HepG2 (cell line): ENCODE results near the gene LTBR. TPM values are rescaled to one million over a fixed set of nuclear protein-coding genes. Genes with fewer than 3 reads are reported as not detected.

ENCODE experiments used
- FOXA1 ChIP-seq, 2 experiments: fragments of 450-650 bp in 1 of 2; sonication (generic) in 1 of 2; formaldehyde crosslinking in 1 of 2; IDR thresholded peaks; 2 replicates each; pipeline versions ENCODE4 v1.4.0 to v1.6.1; 2016 to 2020; ENCODE audit warnings: missing genetic modification reagents in 1 of 2
- KLF12 ChIP-seq: sonication (generic); formaldehyde crosslinking; IDR thresholded peaks from 2 replicates; pipeline ENCODE4 v1.4.0; 2020; ENCODE audit warnings: missing genetic modification reagents, borderline replicate concordance
- MLLT10 ChIP-seq: sonication (generic); formaldehyde crosslinking; IDR thresholded peaks from 2 replicates; pipeline ENCODE4 v1.4.0; 2020; ENCODE audit warnings: missing genetic modification reagents
- SAFB2 ChIP-seq: sonication (generic); formaldehyde crosslinking; IDR thresholded peaks from 2 replicates; pipeline ENCODE4 v1.5.1; 2020; ENCODE audit warnings: missing genetic modification reagents, low read depth, mild to moderate bottlenecking, borderline replicate concordance
- XBP1 ChIP-seq: sonication (generic); formaldehyde crosslinking; IDR thresholded peaks from 2 replicates; pipeline ENCODE4 v1.5.0; 2020; ENCODE audit warnings: missing genetic modification reagents
- ZNF232 ChIP-seq: sonication (generic); formaldehyde crosslinking; IDR thresholded peaks from 2 replicates; pipeline ENCODE4 v1.4.0; 2020; ENCODE audit warnings: missing genetic modification reagents, borderline replicate concordance
- ZNF33B ChIP-seq: sonication (generic); formaldehyde crosslinking; IDR thresholded peaks from 2 replicates; pipeline ENCODE4 v1.5.1; 2020; ENCODE audit warnings: mild to moderate bottlenecking, missing genetic modification reagents
- ZNF605 ChIP-seq: sonication (generic); formaldehyde crosslinking; IDR thresholded peaks from 2 replicates; pipeline ENCODE4 v1.8.0; 2022; ENCODE audit warnings: mild to moderate bottlenecking, missing genetic modification reagents
- ZNF780A ChIP-seq: sonication (generic); formaldehyde crosslinking; IDR thresholded peaks from 2 replicates; pipeline ENCODE4 v1.8.0; 2022; ENCODE audit warnings: mild to moderate bottlenecking, missing genetic modification reagents, moderate library complexity
- polyA plus RNA-seq, 8 experiments: library from polyadenylated mRNA; depleted of rRNA in 3 of 8; stranded (reverse) in 7 of 8; unstranded in 1 of 8; fragments of >200 nt; fragmentation: Illumina TruSeq in 4 of 8; extraction: Trizol in 4 of 8; gene quantifications; 2 replicates each; pipeline versions ENCODE4 v1.2.1 to v1.2.3, GENCODE V29; 2011 to 2016; ENCODE audit warnings: low read depth in 4 of 8, missing spikeins in 1 of 8, mixed read lengths in 1 of 8; ENCODE audit not compliant: insufficient read depth in 1 of 8
- total RNA-seq, 5 experiments: library from RNA; depleted of rRNA; stranded (reverse); fragments of >200 nt; fragmentation: Illumina TruSeq; extraction: Trizol; gene quantifications; 2 replicates each; pipeline ENCODE4 v1.2.3, GENCODE V29; 2016; ENCODE audit warnings: low read depth in 1 of 5
- TF ChIP-seq, protein P1 (sequence below): sonication (generic); formaldehyde crosslinking; IDR thresholded peaks from 2 replicates; pipeline ENCODE4 v1.5.1; 2020; ENCODE audit warnings: missing genetic modification reagents, mild to moderate bottlenecking, borderline replicate concordance
- TF ChIP-seq, protein P2 (sequence below): sonication (generic); formaldehyde crosslinking; IDR thresholded peaks from 2 replicates; pipeline ENCODE4 v1.9.0; 2022; ENCODE audit warnings: low read depth, missing genetic modification reagents
- TF ChIP-seq, protein P3 (sequence below): sonication (generic); formaldehyde crosslinking; IDR thresholded peaks from 2 replicates; pipeline ENCODE4 v1.8.0; 2022; ENCODE audit warnings: missing genetic modification reagents, mild to moderate bottlenecking, moderate library complexity, borderline replicate concordance

The LTBR gene
- total and polyA plus RNA-seq, 2 of the 13 experiments (the other 11 are each of a cell fraction or from before 2014, with no cell fraction given), result 31.4 to 34.8 TPM

DNA sequence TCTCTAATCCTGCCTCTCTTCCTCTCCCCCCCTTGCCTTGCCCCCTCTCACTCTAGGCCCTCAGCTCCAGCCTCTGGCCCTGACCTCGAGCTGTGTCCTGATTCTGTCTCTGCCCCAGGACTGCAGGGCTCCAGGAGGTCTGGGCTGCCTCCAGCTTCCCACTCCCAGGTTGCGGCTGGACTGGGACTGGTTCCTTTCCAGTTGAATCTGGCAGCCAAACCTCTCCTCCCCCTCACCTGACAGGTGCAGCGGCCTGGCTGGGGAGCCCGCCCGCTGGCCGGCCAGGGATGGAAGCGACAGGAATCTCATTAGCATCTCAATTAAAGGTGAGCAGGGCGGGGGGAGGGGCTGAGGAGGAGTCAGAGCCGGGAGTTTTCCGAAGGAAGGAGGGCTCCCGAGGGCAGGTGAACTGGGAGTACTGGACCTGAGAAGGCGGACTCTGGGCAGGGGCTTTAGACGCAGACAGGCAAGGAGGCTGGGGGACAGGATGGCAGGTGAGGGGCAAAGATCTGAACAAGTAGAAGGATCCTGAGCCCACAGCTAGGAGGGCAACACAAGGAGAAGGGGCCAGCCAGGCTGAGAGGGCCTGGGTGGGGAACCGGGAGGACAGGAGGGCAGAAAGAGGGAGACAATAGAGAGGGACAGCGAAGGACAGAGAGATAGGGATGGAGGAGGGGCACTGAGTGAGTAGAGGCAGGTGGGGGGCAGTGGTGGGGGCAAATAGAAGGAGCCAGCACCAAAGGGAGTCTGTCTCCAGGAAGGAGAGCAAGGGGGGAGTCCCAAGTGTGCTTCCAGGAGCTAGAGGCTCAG is 8.5 kb upstream of the LTBR start, which contains the start of gene SCNN1A (continued):
- TF ChIP-seq, protein P1, sequence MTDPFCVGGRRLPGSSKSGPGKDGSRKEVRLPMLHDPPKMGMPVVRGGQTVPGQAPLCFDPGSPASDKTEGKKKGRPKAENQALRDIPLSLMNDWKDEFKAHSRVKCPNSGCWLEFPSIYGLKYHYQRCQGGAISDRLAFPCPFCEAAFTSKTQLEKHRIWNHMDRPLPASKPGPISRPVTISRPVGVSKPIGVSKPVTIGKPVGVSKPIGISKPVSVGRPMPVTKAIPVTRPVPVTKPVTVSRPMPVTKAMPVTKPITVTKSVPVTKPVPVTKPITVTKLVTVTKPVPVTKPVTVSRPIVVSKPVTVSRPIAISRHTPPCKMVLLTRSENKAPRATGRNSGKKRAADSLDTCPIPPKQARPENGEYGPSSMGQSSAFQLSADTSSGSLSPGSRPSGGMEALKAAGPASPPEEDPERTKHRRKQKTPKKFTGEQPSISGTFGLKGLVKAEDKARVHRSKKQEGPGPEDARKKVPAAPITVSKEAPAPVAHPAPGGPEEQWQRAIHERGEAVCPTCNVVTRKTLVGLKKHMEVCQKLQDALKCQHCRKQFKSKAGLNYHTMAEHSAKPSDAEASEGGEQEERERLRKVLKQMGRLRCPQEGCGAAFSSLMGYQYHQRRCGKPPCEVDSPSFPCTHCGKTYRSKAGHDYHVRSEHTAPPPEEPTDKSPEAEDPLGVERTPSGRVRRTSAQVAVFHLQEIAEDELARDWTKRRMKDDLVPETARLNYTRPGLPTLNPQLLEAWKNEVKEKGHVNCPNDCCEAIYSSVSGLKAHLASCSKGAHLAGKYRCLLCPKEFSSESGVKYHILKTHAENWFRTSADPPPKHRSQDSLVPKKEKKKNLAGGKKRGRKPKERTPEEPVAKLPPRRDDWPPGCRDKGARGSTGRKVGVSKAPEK (CRISPR knock-in tag), result 0 out of 2 replicates have a peak, but pooled peaks have one; percentile 32
- no peak for TF ChIP-seq FOXA1 (IDR thresholded peaks at IDR 0.05)
- no peak for TF ChIP-seq FOXA1 (CRISPR knock-in tag; IDR thresholded peaks at IDR 0.05)
- TF ChIP-seq KLF12 (CRISPR knock-in tag), result no peak
- TF ChIP-seq SAFB2, result no peak
- no peak for TF ChIP-seq ZNF33B
- TF ChIP-seq ZNF780A, result 0 out of 2 replicates have a peak, but pooled peaks have one; percentile 9
- TF ChIP-seq, protein P2, sequence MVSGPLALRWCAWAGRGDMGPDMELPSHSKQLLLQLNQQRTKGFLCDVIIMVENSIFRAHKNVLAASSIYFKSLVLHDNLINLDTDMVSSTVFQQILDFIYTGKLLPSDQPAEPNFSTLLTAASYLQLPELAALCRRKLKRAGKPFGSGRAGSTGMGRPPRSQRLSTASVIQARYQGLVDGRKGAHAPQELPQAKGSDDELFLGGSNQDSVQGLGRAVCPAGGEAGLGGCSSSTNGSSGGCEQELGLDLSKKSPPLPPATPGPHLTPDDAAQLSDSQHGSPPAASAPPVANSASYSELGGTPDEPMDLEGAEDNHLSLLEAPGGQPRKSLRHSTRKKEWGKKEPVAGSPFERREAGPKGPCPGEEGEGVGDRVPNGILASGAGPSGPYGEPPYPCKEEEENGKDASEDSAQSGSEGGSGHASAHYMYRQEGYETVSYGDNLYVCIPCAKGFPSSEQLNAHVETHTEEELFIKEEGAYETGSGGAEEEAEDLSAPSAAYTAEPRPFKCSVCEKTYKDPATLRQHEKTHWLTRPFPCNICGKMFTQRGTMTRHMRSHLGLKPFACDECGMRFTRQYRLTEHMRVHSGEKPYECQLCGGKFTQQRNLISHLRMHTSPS (CRISPR knock-in tag), result no peak
- 0 out of 2 replicates have a peak, but pooled peaks have one; percentile 34 for TF ChIP-seq ZNF605
- TF ChIP-seq, protein P3, sequence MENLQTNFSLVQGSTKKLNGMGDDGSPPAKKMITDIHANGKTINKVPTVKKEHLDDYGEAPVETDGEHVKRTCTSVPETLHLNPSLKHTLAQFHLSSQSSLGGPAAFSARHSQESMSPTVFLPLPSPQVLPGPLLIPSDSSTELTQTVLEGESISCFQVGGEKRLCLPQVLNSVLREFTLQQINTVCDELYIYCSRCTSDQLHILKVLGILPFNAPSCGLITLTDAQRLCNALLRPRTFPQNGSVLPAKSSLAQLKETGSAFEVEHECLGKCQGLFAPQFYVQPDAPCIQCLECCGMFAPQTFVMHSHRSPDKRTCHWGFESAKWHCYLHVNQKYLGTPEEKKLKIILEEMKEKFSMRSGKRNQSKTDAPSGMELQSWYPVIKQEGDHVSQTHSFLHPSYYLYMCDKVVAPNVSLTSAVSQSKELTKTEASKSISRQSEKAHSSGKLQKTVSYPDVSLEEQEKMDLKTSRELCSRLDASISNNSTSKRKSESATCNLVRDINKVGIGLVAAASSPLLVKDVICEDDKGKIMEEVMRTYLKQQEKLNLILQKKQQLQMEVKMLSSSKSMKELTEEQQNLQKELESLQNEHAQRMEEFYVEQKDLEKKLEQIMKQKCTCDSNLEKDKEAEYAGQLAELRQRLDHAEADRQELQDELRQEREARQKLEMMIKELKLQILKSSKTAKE (CRISPR knock-in tag), result 0 out of 2 replicates have a peak, but pooled peaks have one; percentile 25
- TF ChIP-seq XBP1 (CRISPR knock-in tag), result no peak
- TF ChIP-seq ZNF232 (CRISPR knock-in tag), result no peak
- no peak for TF ChIP-seq MLLT10 (CRISPR knock-in tag)
